GM18499 (cell line): ENCODE data around the gene CUBN.

Source experiments
- ATAC-seq: cut with Tn5 transposase; IDR thresholded peaks from one replicate; pipeline ENCODE4 v1.9.1; 2021; ENCODE audit warnings: moderate number of reproducible peaks; ENCODE audit not compliant: insufficient read depth, unreplicated experiment

The CUBN gene

GRCh38 chr10:16965740-16966447, 163.7 kb downstream of the CUBN start:
- no peak for ATAC-seq

- no peak for ATAC-seq
Measured at GRCh38 chr10:16965344-16965616, 164.3 kb downstream of the CUBN start.

GRCh38 chr10:16964576-16965343, 164.9 kb downstream of the CUBN start:
- ATAC-seq = no peak

GRCh38 chr10:16960551-16960950, 169.1 kb downstream of the CUBN start:
- ATAC-seq = no peak

GRCh38 chr10:16957038-16957437, 172.6 kb downstream of the CUBN start:
- ATAC-seq = no peak

GRCh38 chr10:16954280-16955030, 175.2 kb downstream of the CUBN start:
- no peak for ATAC-seq

- no peak for ATAC-seq
Measured at GRCh38 chr10:16953270-16953669, 176.3 kb downstream of the CUBN start.

- ATAC-seq = no peak
Measured at GRCh38 chr10:16952610-16953009, 177.0 kb downstream of the CUBN start.

GRCh38 chr10:16952080-16952479, 177.5 kb downstream of the CUBN start:
- ATAC-seq = no peak

GRCh38 chr10:16950656-16951601, 178.7 kb downstream of the CUBN start:
- no peak for ATAC-seq

GRCh38 chr10:16949816-16950215, 179.8 kb downstream of the CUBN start:
- no peak for ATAC-seq

- ATAC-seq = no peak
Measured at GRCh38 chr10:16948361-16948760, 181.2 kb downstream of the CUBN start.

- no peak for ATAC-seq
Measured at GRCh38 chr10:16947069-16947468, 182.5 kb downstream of the CUBN start.

- ATAC-seq = no peak
Measured at GRCh38 chr10:16945593-16945992, 184.0 kb downstream of the CUBN start.

GRCh38 chr10:16944986-16945385, 184.6 kb downstream of the CUBN start:
- ATAC-seq = no peak

- ATAC-seq = no peak
Measured at GRCh38 chr10:16944402-16944801, 185.2 kb downstream of the CUBN start.

- no peak for ATAC-seq
Measured at GRCh38 chr10:16943295-16944285, 186.0 kb downstream of the CUBN start.

GRCh38 chr10:16942381-16943078, 187.1 kb downstream of the CUBN start:
- no peak for ATAC-seq

GRCh38 chr10:16941870-16942269, 187.7 kb downstream of the CUBN start:
- ATAC-seq = no peak
